ENCODE measurements around the gene TGM3.

TGM3 gene

DNA sequence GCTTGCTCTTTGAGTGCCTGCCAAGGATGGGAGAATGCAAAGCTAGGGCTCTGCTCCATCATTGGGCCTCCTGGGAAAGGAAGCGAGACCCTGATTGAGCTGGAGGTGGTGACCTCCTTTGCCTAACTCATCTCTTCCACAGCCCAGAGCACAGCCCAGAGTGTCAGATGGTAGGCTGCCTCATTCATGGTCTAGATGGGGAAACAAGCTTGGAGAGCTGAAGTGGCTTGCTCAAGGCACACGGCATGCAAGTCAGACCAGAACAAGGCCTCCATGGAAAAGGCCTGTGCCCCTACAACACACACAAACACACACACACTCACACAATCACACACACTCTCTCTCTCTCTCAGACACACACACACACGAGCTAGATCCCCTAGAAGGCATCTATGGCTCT is 17.5 kb downstream of the TGM3 start:
- no peak overlapping the region for H3K4me3 ChIP-seq (ENCODE audit: low read depth, low read length)
- no peak for DNase-seq (ENCODE audit: low read depth, low spot score)
- CTCF ChIA-PET: interaction anchor here (0.7 to 4.3 kb wide), 4 partner anchors 11 to 139 kb away, joined by 3 to 18 read pairs (median 4); no protein-coding TSS in a partner anchor
- TF ChIP-seq, protein P1, sequence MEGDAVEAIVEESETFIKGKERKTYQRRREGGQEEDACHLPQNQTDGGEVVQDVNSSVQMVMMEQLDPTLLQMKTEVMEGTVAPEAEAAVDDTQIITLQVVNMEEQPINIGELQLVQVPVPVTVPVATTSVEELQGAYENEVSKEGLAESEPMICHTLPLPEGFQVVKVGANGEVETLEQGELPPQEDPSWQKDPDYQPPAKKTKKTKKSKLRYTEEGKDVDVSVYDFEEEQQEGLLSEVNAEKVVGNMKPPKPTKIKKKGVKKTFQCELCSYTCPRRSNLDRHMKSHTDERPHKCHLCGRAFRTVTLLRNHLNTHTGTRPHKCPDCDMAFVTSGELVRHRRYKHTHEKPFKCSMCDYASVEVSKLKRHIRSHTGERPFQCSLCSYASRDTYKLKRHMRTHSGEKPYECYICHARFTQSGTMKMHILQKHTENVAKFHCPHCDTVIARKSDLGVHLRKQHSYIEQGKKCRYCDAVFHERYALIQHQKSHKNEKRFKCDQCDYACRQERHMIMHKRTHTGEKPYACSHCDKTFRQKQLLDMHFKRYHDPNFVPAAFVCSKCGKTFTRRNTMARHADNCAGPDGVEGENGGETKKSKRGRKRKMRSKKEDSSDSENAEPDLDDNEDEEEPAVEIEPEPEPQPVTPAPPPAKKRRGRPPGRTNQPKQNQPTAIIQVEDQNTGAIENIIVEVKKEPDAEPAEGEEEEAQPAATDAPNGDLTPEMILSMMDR (IDR thresholded peaks at IDR 0.05; ENCODE audit: insufficient read depth, low read length, missing control alignments): no peak
- POLR2A ChIA-PET: no interaction called here

DNA sequence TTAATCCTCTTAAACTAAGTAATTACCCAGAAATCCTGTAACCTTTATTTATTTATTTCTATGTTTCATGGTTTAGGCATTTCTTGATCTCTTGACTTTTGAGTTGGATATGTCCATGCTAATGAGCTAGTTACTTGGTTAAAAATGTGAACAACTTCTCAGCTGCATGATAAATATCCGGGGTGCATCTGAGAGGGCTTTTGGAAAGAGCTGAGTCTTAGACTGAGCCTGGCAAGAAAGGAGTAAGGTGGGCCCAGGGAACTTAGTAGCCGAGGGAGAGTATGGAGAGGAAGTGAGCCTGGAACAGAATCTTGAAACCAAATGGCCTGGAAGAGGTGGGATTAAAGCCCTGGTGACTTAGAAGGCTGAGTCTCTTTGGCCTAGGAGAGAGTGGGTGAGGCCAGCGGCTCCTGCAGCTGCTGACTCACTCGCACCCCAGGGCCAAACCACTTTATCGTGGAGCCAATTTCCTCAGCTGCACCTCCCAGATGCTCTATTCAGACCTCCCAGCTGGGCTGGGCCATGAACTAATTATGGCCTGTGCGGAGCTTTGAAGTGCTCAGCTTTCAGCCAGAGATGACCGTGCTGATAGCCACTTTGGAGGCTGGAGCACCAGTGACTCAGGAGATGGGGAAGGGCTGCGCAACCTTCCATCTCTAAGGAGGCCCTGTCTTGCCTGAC is 19.1 kb downstream of the TGM3 start:
- TF ChIP-seq, protein P1 (IDR thresholded peaks at IDR 0.05; ENCODE audit: insufficient read depth, low read length, missing control alignments): no peak
- no peak overlapping the region for H3K4me3 ChIP-seq (ENCODE audit: low read depth, low read length)
- ChIA-PET POLR2A (interaction anchor here (0.7 to 1.8 kb wide), 5 partner anchors 19 to 337 kb away, joined by 3 to 18 read pairs (median 3); no protein-coding TSS in a partner anchor), CTCF (interaction anchor here (1.4 to 4.3 kb wide), 3 partner anchors 15 to 137 kb away, joined by 4 to 18 read pairs (median 4); no protein-coding TSS in a partner anchor)
- DNase-seq (ENCODE audit: low read depth, low spot score): peak; percentile 65

DNA sequence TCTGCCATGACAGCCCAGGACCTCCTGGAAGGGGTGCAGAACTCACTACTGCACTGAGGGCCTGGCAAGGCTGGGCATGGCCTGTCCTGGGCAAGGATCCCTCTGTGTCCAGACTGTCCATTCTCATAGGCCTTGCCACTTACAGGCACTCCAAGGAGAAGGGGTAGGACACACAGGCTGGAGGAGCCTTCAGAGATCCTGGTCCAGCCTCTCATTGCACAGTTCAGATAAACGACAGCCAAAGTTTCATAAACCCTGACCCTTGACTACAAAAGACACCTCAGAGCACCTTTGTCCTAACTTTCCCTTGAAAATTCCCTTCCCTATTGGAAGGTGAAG is 19.6 kb downstream of the TGM3 start:
- TF ChIP-seq, protein P1 (IDR thresholded peaks at IDR 0.05; ENCODE audit: insufficient read depth, low read length, missing control alignments): no peak
- POLR2A ChIA-PET: interaction anchor here (0.8 to 1.8 kb wide), 4 partner anchors 18 to 108 kb away, joined by 3 to 18 read pairs (median 4); no protein-coding TSS in a partner anchor
- CTCF ChIA-PET: interaction anchor here (1.4 to 4.3 kb wide), 3 partner anchors 15 to 137 kb away, joined by 4 to 18 read pairs (median 4); no protein-coding TSS in a partner anchor
- H3K4me3 ChIP-seq (ENCODE audit: low read depth, low read length): no peak overlapping the region
- DNase-seq (ENCODE audit: low read depth, low spot score): no peak

DNA sequence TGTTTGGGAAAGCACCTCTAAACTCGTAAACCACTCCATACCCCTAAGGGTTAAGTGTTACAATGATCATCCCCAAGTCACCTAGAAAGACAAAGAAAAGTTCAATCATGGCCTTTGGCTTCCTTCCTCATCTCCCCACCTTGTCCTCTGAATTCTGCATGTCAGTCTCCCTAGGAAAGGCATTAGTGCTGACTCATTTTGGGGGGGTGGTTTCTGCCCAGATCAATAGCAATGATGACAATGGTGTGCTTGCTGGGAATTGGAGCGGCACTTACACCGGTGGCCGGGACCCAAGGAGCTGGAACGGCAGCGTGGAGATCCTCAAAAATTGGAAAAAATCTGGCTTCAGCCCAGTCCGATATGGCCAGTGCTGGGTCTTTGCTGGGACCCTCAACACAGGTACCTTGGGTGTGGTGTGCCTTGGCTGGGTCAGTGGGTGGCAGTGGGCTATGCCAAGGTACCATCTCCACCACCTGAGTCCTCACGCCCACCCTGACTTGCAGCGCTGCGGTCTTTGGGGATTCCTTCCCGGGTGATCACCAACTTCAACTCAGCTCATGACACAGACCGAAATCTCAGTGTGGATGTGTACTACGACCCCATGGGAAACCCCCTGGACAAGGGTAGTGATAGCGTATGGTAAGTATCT is 21.2 kb downstream of the TGM3 start:
- ChIA-PET CTCF (no interaction called here), POLR2A (no interaction called here)
- TF ChIP-seq, protein P1 (IDR thresholded peaks at IDR 0.05; ENCODE audit: insufficient read depth, low read length, missing control alignments): no peak
- DNase-seq (ENCODE audit: low read depth, low spot score): no peak
- H3K4me3 ChIP-seq (ENCODE audit: low read depth, low read length): no peak overlapping the region

DNA sequence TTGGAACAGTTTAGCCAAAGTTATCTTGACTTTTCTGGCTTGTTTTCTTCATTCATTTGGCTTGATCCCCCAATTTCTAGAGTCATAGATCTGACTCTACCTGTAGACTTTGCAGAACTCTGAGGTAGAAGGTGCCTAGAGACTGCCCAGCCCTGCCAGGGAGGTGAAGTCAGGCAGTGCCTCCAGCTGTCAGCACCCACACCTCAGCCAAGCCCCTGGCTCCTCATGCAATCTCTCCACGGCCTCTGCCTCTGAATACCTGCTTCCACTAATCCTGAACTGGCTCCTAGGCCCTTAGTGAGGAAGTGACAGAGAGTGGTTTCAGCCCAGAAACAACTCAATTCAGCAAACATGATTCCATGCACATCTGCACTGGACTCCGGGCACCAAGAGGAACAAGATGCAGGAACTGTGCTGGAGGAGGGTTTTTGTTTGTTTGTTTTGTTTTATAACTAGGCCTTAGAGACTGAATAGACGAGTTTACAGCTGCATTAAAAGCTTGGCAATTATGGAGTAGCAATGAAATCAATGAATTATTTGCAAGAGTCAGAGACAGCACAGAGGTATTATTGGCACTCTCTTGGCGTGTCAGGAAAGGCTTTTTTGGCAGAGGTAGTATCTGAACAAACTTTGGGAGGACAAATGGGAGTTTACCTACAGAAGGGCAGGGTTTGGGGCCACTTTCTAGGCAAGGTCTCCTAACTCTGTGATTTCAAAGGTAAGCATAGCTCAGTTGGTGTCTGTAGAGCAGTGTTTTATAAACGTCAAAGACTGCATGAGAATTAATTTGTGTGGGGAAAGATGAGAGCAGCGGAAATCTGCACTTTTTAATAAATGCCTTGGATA is 25.2 kb downstream of the TGM3 start:
- TF ChIP-seq, protein P1 (IDR thresholded peaks at IDR 0.05; ENCODE audit: insufficient read depth, low read length, missing control alignments): no peak
- no peak overlapping the region for H3K4me3 ChIP-seq (ENCODE audit: low read depth, low read length)
- no peak for DNase-seq (ENCODE audit: low read depth, low spot score)
- POLR2A ChIA-PET: no interaction called here
- CTCF ChIA-PET: no interaction called here

Measured in AG04449 (cell line).